ENCODE data around the gene ARAF. TPM values are rescaled to one million over a fixed set of nuclear protein-coding genes. Genes with fewer than 3 reads are reported as not detected.
"Not testable (repeated sequence)": the region's sequence is repeated elsewhere in the genome, so short reads cannot be mapped to it uniquely, and the experiment has no call there.

ARAF gene
- total RNA-seq, 2 experiments from 2014 or later, result 58.8 to 59.2 TPM

GRCh38 chrX:47587906-47588735 lies 27.1 kb downstream of the ARAF start:
- CTCF ChIA-PET, result no interaction called here
- POLR2A ChIA-PET, result no interaction called here
- no peak overlapping the region for H3K27ac Mint-ChIP-seq
- DNase-seq (no peak), ATAC-seq (no peak)
- no peaks in the 10 kb centered on the region for H3K9me3 Mint-ChIP-seq (ENCODE audit: low read depth)
- no peaks in the 10 kb centered on the region for H3K27me3 Mint-ChIP-seq
- no peak overlapping the region for H3K4me3 Mint-ChIP-seq
- no peaks in the 10 kb centered on the region for H3K36me3 Mint-ChIP-seq (ENCODE audit: low read depth)
- H3K4me1 Mint-ChIP-seq, result peaks cover 14% of the 10 kb centered on the region
- intact Hi-C loops (cut with DNase I, micrococcal nuclease), result no loop called here

- intact Hi-C loops (cut with DNase I, micrococcal nuclease), result no loop called here
- POLR2A ChIA-PET, result no interaction called here
- peaks cover 11% of the 10 kb centered on the region for H3K4me1 Mint-ChIP-seq
- CTCF ChIA-PET, result no interaction called here
- no peak overlapping the region for H3K4me3 Mint-ChIP-seq
- DNase-seq (no peak), ATAC-seq (no peak)
- H3K27me3 Mint-ChIP-seq, result no peaks in the 10 kb centered on the region
- no peaks in the 10 kb centered on the region for H3K9me3 Mint-ChIP-seq (ENCODE audit: low read depth)
- H3K36me3 Mint-ChIP-seq (ENCODE audit: low read depth), result no peaks in the 10 kb centered on the region
- H3K27ac Mint-ChIP-seq, result no peak overlapping the region
These were observed 30.0 kb downstream of the ARAF start for GRCh38 chrX:47590984-47591383.

DNA sequence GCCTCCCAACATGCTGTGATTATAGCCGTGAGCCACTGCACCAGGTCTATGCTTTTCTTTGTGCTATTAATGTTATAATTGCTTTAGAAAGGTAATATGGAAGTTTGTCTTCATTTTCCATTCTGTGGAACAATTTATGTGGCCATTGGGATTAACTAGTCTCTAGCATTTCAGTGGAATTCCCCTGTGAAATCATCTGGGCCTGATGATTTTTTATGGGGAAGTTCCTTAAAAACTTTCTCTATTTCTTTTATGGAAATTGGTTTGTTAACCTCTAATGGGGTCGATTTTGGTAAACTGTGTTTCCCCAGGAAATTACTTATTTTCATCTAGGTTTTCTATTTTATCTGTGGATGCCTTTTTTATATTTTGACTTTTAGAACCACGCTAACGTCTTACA lies 32.5 kb downstream of the ARAF start:
- intact Hi-C loops (cut with DNase I, micrococcal nuclease), result no loop called here
- Mint-ChIP-seq H3K9me3 (ENCODE audit: low read depth) (peaks cover 6% of the 10 kb centered on the region), H3K36me3 (ENCODE audit: low read depth) (peaks cover 3% of the 10 kb centered on the region), H3K4me3 (no peak overlapping the region), H3K4me1 (peaks cover 14% of the 10 kb centered on the region), H3K27me3 (no peaks in the 10 kb centered on the region), H3K27ac (no peak overlapping the region)
- POLR2A ChIA-PET, result no interaction called here
- CTCF ChIA-PET, result no interaction called here
- ATAC-seq (no peak), DNase-seq (no peak)

GRCh38 chrX:47595716-47596251 lies 34.8 kb downstream of the ARAF start:
- CTCF ChIA-PET, result interaction anchor here (0.6 to 1.6 kb wide), 6 partner anchors 48 to 670 kb away, joined by 3 to 7 read pairs (median 4); partner anchors contain the start of gene ZNF81

DNA sequence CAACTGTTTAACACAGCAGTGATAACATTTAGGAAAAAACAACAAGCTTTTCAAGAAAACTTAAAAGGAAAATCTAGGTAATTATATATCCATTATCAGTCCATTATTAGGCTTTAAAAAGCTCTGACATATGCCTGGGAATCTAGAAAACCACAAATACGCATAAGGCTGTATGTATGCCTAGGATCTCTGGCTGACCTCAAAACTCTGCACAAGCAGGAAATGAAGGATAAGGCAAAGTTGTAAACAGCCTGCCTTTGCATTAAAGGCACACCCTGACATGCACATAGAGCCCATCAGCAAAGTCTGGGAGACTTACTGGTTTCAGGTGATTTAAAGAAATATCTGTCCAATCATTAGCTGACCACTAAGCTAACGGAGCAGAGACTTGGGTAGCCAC lies 35.3 kb downstream of the ARAF start:
- ChIA-PET CTCF (interaction anchor here (0.6 to 1.6 kb wide), 2 partner anchors 48 to 240 kb away, joined by 5 to 7 read pairs; partner anchors contain the start of gene ZNF81), POLR2A (no interaction called here)
- Mint-ChIP-seq H3K36me3 (ENCODE audit: low read depth) (peaks cover 3% of the 10 kb centered on the region), H3K4me1 (peaks cover 14% of the 10 kb centered on the region), H3K9me3 (ENCODE audit: low read depth) (peaks cover 6% of the 10 kb centered on the region), H3K27me3 (no peaks in the 10 kb centered on the region), H3K27ac (peak overlapping the region; percentile 31), H3K4me3 (no peak overlapping the region)
- intact Hi-C loops (cut with DNase I, micrococcal nuclease), result no loop called here
- ATAC-seq (no peak), DNase-seq (no peak)

More at GRCh38 chrX:47595716-47596251, 34.8 kb downstream of the ARAF start:
- H3K36me3 Mint-ChIP-seq (ENCODE audit: low read depth), result peaks cover 3% of the 10 kb centered on the region
- H3K27me3 Mint-ChIP-seq, result no peaks in the 10 kb centered on the region
- intact Hi-C loops (cut with DNase I, micrococcal nuclease), result no loop called here
- POLR2A ChIA-PET, result no interaction called here
- DNase-seq, result no peak
- H3K9me3 Mint-ChIP-seq (ENCODE audit: low read depth), result peaks cover 6% of the 10 kb centered on the region
- H3K27ac Mint-ChIP-seq, result peak overlapping the region; percentile 31
- peaks cover 14% of the 10 kb centered on the region for H3K4me1 Mint-ChIP-seq
- ATAC-seq, result no peak
- no peak overlapping the region for H3K4me3 Mint-ChIP-seq

- Mint-ChIP-seq H3K27ac (no peak overlapping the region), H3K4me3 (no peak overlapping the region), H3K4me1 (peaks cover 14% of the 10 kb centered on the region), H3K9me3 (ENCODE audit: low read depth) (peaks cover 6% of the 10 kb centered on the region), H3K36me3 (ENCODE audit: low read depth) (peaks cover 3% of the 10 kb centered on the region), H3K27me3 (no peaks in the 10 kb centered on the region)
- no peak for DNase-seq
- ChIA-PET POLR2A (no interaction called here), CTCF (interaction anchor here (0.7 kb wide), 1 partner anchor 362 kb away, joined by 3 read pairs; no protein-coding TSS in a partner anchor)
- ATAC-seq, result no peak
- intact Hi-C loops (cut with DNase I, micrococcal nuclease), result no loop called here
These were observed 36.2 kb downstream of the ARAF start for GRCh38 chrX:47597222-47597621.

- H3K27me3 Mint-ChIP-seq; H3K36me3 Mint-ChIP-seq (ENCODE audit: low read depth); POLR2A ChIA-PET; DNase-seq; H3K4me3 Mint-ChIP-seq; ATAC-seq; H3K9me3 Mint-ChIP-seq (ENCODE audit: low read depth); H3K27ac Mint-ChIP-seq; CTCF ChIA-PET; H3K4me1 Mint-ChIP-seq; intact Hi-C loops (cut with DNase I, micrococcal nuclease): not testable (repeated sequence)
These were observed 42.1 kb downstream of the ARAF start for GRCh38 chrX:47603125-47603524.

DNA sequence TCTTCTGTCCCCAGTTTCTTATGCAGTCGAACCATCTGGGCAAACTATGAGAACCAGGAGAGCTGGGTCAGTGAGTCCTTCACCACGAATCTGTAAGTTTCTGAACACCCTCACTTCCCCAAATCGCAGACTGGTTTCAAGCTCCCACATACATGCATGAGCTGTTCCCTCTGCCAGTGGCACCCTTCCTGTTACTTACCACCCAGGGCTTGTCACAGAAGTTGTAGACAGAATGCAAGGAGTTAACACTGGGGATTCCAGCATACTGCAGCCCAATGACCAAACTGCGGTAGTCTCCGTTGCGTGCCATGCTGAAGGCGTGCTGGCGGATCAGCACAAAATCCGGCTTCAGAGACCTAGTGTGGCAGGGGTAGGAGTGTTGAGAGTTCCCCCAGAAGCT lies 44.0 kb downstream of the ARAF start:
- ChIA-PET POLR2A (no interaction called here), CTCF (no interaction called here)
- Mint-ChIP-seq H3K4me3 (no peak overlapping the region), H3K27ac (no peak overlapping the region), H3K27me3 (no peaks in the 10 kb centered on the region), H3K4me1 (peaks cover 5% of the 10 kb centered on the region), H3K36me3 (ENCODE audit: low read depth) (no peaks in the 10 kb centered on the region), H3K9me3 (ENCODE audit: low read depth) (no peaks in the 10 kb centered on the region)
- no peak for ATAC-seq
- DNase-seq, result no peak
- intact Hi-C loops (cut with DNase I, micrococcal nuclease), result no loop called here

DNA sequence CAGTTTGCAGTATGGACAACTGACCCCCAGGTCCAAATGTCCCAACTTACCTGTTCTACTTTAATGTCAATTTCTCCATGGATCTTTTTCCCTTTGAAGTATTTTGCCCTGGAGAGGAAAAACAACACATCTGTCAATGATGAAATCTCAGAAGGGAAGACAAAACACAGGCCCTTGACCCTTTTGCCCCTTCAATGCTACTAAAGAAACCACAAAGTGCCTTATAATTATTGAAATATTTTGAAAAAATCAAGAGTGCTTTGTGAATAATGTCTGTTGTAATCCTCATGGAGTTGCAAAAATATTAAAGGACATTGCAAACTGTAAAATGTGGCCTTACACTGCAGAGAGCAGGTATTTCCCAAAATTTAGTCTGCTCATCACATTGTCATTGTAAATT lies 46.1 kb downstream of the ARAF start:
- POLR2A ChIA-PET, result no interaction called here
- Mint-ChIP-seq H3K36me3 (ENCODE audit: low read depth) (no peaks in the 10 kb centered on the region), H3K9me3 (ENCODE audit: low read depth) (no peaks in the 10 kb centered on the region), H3K27me3 (no peaks in the 10 kb centered on the region), H3K27ac (no peak overlapping the region), H3K4me1 (peaks cover 5% of the 10 kb centered on the region), H3K4me3 (no peak overlapping the region)
- DNase-seq (no peak), ATAC-seq (no peak)
- intact Hi-C loops (cut with DNase I, micrococcal nuclease), result no loop called here
- CTCF ChIA-PET, result no interaction called here

DNA sequence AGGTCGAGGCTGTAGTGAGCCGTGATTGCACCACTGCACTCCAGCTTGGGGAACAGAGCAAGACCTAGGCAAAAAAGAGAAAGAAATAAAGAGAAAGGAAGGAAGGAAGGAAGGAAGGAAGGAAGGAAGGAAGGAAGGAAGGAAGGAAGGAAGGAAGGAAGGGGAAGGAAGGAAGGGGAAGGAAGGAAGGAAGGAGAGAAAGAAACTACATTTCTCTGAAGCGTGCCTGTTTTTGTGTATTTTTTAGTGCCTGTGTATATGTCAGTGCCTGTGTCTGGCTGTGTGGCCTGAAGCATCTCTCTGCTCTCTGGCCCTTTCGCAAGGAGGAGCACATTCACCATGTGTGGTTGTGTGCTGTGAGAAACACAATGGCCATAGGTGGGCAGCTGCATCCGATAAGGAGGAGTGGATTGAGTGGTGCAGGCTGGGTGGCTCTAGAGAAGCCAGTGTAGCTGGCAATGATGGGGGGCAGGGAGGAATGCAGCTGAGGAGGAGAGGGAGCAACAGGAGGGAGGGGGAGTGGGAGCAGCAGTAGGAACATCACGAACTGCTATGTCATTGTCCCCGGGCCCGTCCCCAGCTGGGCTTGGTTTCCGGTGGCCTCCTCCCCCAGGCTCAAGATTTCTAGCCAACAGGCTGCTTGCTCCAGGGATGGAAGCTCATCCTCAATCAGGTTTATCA lies 47.3 kb downstream of the ARAF start:
- ChIA-PET CTCF (no interaction called here), POLR2A (no interaction called here)
- Mint-ChIP-seq H3K27me3 (no peaks in the 10 kb centered on the region), H3K36me3 (ENCODE audit: low read depth) (no peaks in the 10 kb centered on the region), H3K4me1 (peaks cover 5% of the 10 kb centered on the region), H3K9me3 (ENCODE audit: low read depth) (no peaks in the 10 kb centered on the region), H3K4me3 (no peak overlapping the region), H3K27ac (no peak overlapping the region)
- intact Hi-C loops (cut with DNase I, micrococcal nuclease), result no loop called here
- ATAC-seq (no peak), DNase-seq (no peak)

DNA sequence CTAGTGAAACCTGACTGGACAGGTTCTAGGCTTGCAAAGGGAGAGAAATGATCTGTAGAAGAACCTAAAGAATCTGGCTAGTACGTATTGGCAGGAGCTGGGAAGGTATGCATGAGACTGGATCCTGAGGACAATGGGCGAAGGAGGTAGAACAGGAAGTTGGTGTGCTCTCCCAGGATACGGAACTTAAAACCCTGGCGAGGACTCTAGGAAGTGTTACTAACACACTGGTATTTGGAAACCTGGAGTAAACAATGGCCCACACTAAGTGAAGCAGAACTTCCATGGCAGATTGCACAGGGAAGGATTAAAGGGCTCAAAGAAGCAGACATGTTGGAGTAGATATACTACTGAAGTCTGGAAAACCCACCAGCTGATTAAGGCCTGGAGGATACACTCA lies 49.5 kb downstream of the ARAF start:
- Mint-ChIP-seq H3K36me3 (ENCODE audit: low read depth) (no peaks in the 10 kb centered on the region), H3K4me3 (no peak overlapping the region), H3K27me3 (no peaks in the 10 kb centered on the region), H3K4me1 (peaks cover 5% of the 10 kb centered on the region), H3K9me3 (ENCODE audit: low read depth) (no peaks in the 10 kb centered on the region), H3K27ac (no peak overlapping the region)
- ATAC-seq, result no peak
- DNase-seq, result no peak
- intact Hi-C loops (cut with DNase I, micrococcal nuclease), result no loop called here
- ChIA-PET CTCF (interaction anchor here (0.7 kb wide), 1 partner anchor 12 kb away, joined by 3 read pairs; no protein-coding TSS in a partner anchor), POLR2A (no interaction called here)

GRCh38 chrX:47611489-47611888 lies 50.5 kb downstream of the ARAF start:
- CTCF ChIA-PET, result no interaction called here
- intact Hi-C loops (cut with DNase I, micrococcal nuclease), result no loop called here
- H3K27ac Mint-ChIP-seq, result no peak overlapping the region

More at GRCh38 chrX:47611489-47611888, 50.5 kb downstream of the ARAF start:
- H3K4me1 Mint-ChIP-seq, result peaks cover 5% of the 10 kb centered on the region
- H3K27me3 Mint-ChIP-seq, result no peaks in the 10 kb centered on the region
- no peaks in the 10 kb centered on the region for H3K36me3 Mint-ChIP-seq (ENCODE audit: low read depth)
- no peak overlapping the region for H3K4me3 Mint-ChIP-seq
- H3K9me3 Mint-ChIP-seq (ENCODE audit: low read depth), result no peaks in the 10 kb centered on the region
- DNase-seq, result no peak
- POLR2A ChIA-PET, result no interaction called here
- ATAC-seq, result no peak
